ENCODE results near the gene UBA3.

Gene UBA3

DNA sequence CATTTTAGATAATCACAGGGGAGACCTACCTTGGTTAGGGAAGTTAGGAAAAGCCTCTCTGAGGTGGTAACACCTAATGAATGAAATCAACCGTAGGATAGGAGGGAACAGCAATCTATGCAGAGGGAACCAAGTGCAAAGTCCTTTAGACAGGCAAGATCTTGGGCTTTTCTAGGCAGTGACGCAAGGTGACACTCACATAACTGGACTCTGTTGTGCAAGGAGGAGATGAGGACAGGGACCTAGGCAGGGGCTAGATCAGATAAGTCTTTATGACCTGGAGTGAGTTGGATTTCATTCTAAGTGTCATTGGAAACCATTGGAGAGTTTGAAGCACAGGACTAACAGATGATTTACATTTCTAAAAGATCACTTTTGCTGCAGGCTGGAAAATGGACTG is 46.8 kb upstream of the UBA3 start:
- no peak overlapping the region for H3K9ac ChIP-seq (ENCODE audit: low read length)
- no peak overlapping the region for H3K4me2 ChIP-seq (ENCODE audit: low read depth, low read length, poor library complexity, severe bottlenecking)
- H2AFZ ChIP-seq (ENCODE audit: low read depth, low read length, severe bottlenecking) = no peak overlapping the region
- no peak overlapping the region for H3K4me3 ChIP-seq (ENCODE audit: insufficient read depth, low read length, poor library complexity, severe bottlenecking)
- no peaks in the 10 kb centered on the region for H3K36me3 ChIP-seq (ENCODE audit: low read length)
- H3K9me3 ChIP-seq (ENCODE audit: insufficient read depth, low read length) = no peaks in the 10 kb centered on the region
- no peaks in the 10 kb centered on the region for H3K27me3 ChIP-seq (ENCODE audit: low read length)
- no peaks in the 10 kb centered on the region for H3K9me2 ChIP-seq (replicated peaks; ENCODE audit: insufficient read depth, low read length)
- TF ChIP-seq, protein P1, sequence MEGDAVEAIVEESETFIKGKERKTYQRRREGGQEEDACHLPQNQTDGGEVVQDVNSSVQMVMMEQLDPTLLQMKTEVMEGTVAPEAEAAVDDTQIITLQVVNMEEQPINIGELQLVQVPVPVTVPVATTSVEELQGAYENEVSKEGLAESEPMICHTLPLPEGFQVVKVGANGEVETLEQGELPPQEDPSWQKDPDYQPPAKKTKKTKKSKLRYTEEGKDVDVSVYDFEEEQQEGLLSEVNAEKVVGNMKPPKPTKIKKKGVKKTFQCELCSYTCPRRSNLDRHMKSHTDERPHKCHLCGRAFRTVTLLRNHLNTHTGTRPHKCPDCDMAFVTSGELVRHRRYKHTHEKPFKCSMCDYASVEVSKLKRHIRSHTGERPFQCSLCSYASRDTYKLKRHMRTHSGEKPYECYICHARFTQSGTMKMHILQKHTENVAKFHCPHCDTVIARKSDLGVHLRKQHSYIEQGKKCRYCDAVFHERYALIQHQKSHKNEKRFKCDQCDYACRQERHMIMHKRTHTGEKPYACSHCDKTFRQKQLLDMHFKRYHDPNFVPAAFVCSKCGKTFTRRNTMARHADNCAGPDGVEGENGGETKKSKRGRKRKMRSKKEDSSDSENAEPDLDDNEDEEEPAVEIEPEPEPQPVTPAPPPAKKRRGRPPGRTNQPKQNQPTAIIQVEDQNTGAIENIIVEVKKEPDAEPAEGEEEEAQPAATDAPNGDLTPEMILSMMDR (IDR thresholded peaks at IDR 0.05; ENCODE audit: insufficient read depth, low read length, poor library complexity, severe bottlenecking) = no peak
- TF ChIP-seq EZH2phosphoT487 (conservative IDR thresholded peaks at IDR 0.05; ENCODE audit: low read length) = no peak
- H3K27ac ChIP-seq (ENCODE audit: low read depth, low read length) = no peak overlapping the region
- H3K79me2 ChIP-seq (ENCODE audit: insufficient read depth, low read length) = no peaks in the 10 kb centered on the region
- H3F3A ChIP-seq (ENCODE audit: insufficient read depth) = no peaks in the 10 kb centered on the region
- no peaks in the 10 kb centered on the region for H4K20me1 ChIP-seq (ENCODE audit: low read depth, low read length)

DNA sequence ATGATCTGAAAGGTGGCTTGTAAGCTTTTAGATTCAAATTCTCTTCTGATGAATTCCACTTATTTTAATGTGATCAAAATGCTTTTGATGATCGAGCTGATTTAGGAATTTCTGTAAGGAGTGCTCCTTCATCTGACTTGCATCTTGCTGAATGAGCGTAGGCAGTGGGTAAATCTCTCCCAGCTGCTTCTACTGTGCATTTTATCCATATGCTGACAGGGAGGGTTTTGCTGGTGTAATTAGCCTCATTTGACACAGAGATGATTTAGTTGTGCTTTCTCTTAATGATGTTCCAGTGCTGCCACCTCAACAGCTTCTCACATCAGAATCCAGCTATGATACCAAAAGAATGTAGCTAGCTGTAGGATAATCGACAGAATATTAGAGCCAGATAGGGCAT is 46.1 kb upstream of the UBA3 start:
- H3K4me3 ChIP-seq (ENCODE audit: insufficient read depth, low read length, poor library complexity, severe bottlenecking) = no peak overlapping the region
- H3K27me3 ChIP-seq (ENCODE audit: low read length) = no peaks in the 10 kb centered on the region
- H3K4me2 ChIP-seq (ENCODE audit: low read depth, low read length, poor library complexity, severe bottlenecking) = no peak overlapping the region
- no peaks in the 10 kb centered on the region for H3K79me2 ChIP-seq (ENCODE audit: insufficient read depth, low read length)
- H3F3A ChIP-seq (ENCODE audit: insufficient read depth) = no peaks in the 10 kb centered on the region
- no peak overlapping the region for H2AFZ ChIP-seq (ENCODE audit: low read depth, low read length, severe bottlenecking)
- H3K27ac ChIP-seq (ENCODE audit: low read depth, low read length) = no peak overlapping the region
- TF ChIP-seq, protein P1 (IDR thresholded peaks at IDR 0.05; ENCODE audit: insufficient read depth, low read length, poor library complexity, severe bottlenecking) = no peak
- no peak for TF ChIP-seq EZH2phosphoT487 (conservative IDR thresholded peaks at IDR 0.05; ENCODE audit: low read length)
- H3K36me3 ChIP-seq (ENCODE audit: low read length) = no peaks in the 10 kb centered on the region
- no peaks in the 10 kb centered on the region for H4K20me1 ChIP-seq (ENCODE audit: low read depth, low read length)
- no peaks in the 10 kb centered on the region for H3K9me3 ChIP-seq (ENCODE audit: insufficient read depth, low read length)
- H3K9ac ChIP-seq (ENCODE audit: low read length) = no peak overlapping the region
- H3K9me2 ChIP-seq (replicated peaks; ENCODE audit: insufficient read depth, low read length) = no peaks in the 10 kb centered on the region

DNA sequence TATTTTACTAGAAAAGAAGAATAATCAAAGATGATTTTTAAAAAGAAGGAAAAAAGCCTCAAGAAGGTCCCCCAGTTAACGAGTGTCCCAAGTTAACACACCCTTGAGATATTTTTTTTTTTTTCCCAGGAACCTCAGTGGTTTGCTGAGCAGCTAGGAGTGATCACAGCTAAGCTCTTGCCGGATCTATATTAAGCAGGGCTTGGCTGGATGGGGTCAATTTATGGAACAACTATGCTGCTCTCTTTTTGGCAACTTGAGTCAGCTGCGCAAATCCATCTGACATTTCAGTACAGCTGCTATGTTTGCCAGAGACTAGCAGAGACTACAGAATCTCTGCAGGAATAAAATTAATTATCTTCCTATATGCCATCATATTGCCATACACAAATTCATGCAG is 42.2 kb upstream of the UBA3 start, which contains the start of gene LMOD3:
Gene LMOD3 (minus strand): TSS at position 193 of the 400 bp plus-strand sequence. CDS start 209 bp downstream, outside the sequence.
- H2AFZ ChIP-seq (ENCODE audit: low read depth, low read length, severe bottlenecking) = no peak within 1 kb of the TSS
- no peak within 1 kb of the TSS for H3K27ac ChIP-seq (ENCODE audit: low read depth, low read length)
- H3K27me3 ChIP-seq (ENCODE audit: low read length) = no peaks in the 10 kb centered on the region
- H3K36me3 ChIP-seq (ENCODE audit: low read length) = no peaks in the 10 kb centered on the region
- TF ChIP-seq EZH2phosphoT487 (conservative IDR thresholded peaks at IDR 0.05; ENCODE audit: low read length) = no peak
- TF ChIP-seq, protein P1 (IDR thresholded peaks at IDR 0.05; ENCODE audit: insufficient read depth, low read length, poor library complexity, severe bottlenecking) = no peak
- H3K9me2 ChIP-seq (replicated peaks; ENCODE audit: insufficient read depth, low read length) = no peaks in the 10 kb centered on the region
- H4K20me1 ChIP-seq (ENCODE audit: low read depth, low read length) = no peaks in the 10 kb centered on the region
- H3K9ac ChIP-seq (ENCODE audit: low read length) = no peak within 1 kb of the TSS
- no peaks in the 10 kb centered on the region for H3F3A ChIP-seq (ENCODE audit: insufficient read depth)
- H3K4me2 ChIP-seq (ENCODE audit: low read depth, low read length, poor library complexity, severe bottlenecking) = no peak within 1 kb of the TSS
- H3K9me3 ChIP-seq (ENCODE audit: insufficient read depth, low read length) = no peaks in the 10 kb centered on the region
- H3K4me3 ChIP-seq (ENCODE audit: insufficient read depth, low read length, poor library complexity, severe bottlenecking) = no peak within 1 kb of the TSS
- H3K79me2 ChIP-seq (ENCODE audit: insufficient read depth, low read length) = no peaks in the 10 kb centered on the region

All from SU-DHL-6 (cell line).